ENCODE measurements around the gene ADAM12.

DNA sequence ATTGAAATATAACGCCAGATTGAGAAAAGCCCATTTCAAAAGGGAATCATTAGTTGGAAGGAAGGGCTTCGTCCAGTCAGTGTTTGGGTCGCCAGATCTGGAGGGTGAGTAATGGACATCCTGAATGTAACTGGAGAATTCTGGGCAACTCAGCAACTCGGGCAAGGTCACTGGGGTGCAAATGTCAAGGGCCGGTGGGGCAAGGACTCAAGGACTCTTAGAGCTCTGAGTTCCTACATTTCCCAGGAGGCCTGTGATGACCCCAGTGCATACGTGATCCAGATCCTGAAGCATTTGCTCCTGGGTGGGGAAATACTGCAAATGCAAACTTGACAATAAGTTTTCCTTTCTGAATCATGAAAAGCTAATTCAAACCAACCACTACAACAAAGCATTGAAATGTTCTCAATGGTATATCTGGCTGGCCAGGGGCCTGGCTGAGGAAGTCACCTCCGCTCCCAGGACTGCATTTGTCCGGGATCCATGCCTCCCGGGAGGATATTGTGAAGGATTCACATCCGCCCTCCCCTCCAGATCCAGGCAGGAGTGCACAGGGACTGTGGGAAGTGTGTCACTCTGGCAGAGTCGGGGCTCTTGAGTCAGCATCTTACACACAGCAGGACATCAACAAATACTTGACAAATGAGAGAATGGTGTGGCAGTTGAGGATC lies 327.9 kb downstream of the ADAM12 start:
- TF ChIP-seq NR2C2 (CRISPR knock-in tag; IDR thresholded peaks at IDR 0.05) (no peak), NR2C2 (tag; IDR thresholded peaks at IDR 0.05) (no peak), SMARCE1 (IDR thresholded peaks at IDR 0.05) (no peak), MCM2 (IDR thresholded peaks at IDR 0.05; ENCODE audit: low read depth) (no peak), SIX5 (IDR thresholded peaks at IDR 0.05; ENCODE audit: borderline replicate concordance in 1 of 2, insufficient read depth in 1 of 2, low read depth in 1 of 2, low read length in 2 of 2) (no peak), EZH2 (IDR thresholded peaks at IDR 0.05; ENCODE audit: borderline replicate concordance, low read depth, low read length) (no peak), SIN3A (IDR thresholded peaks at IDR 0.05; ENCODE audit: borderline replicate concordance in 2 of 2, control insufficient read depth in 1 of 2, low read depth in 2 of 2, low read length in 2 of 2) (no peak), NFIX (CRISPR knock-in tag; IDR thresholded peaks at IDR 0.05; ENCODE audit: low read depth) (no peak), ZNF175 (CRISPR knock-in tag; IDR thresholded peaks at IDR 0.05; ENCODE audit: low read depth) (no peak), ZC3H4 (CRISPR knock-in tag; IDR thresholded peaks at IDR 0.05; ENCODE audit: borderline replicate concordance) (no peak)
- TF ChIP-seq, protein P1, sequence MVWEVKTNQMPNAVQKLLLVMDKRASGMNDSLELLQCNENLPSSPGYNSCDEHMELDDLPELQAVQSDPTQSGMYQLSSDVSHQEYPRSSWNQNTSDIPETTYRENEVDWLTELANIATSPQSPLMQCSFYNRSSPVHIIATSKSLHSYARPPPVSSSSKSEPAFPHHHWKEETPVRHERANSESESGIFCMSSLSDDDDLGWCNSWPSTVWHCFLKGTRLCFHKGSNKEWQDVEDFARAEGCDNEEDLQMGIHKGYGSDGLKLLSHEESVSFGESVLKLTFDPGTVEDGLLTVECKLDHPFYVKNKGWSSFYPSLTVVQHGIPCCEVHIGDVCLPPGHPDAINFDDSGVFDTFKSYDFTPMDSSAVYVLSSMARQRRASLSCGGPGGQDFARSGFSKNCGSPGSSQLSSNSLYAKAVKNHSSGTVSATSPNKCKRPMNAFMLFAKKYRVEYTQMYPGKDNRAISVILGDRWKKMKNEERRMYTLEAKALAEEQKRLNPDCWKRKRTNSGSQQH (CRISPR knock-in tag; IDR thresholded peaks at IDR 0.05) = no peak

All from K562 (cell line).